Activated T-cell treated with anti-CD3 and anti-CD28 coated beads for 24 hours (primary cell): Measurements from ENCODE around the gene HLA-DQB2.

Source experiments
- DNase-seq: peaks from one replicate; pipeline ENCODE4 v3.0.0-alpha.2; 2020; ENCODE audit warnings: low read depth

HLA-DQB2 gene

GRCh38 chr6:32744776-32745175 is 18.6 kb downstream of the HLA-DQB2 start:
- no peak for DNase-seq

- no peak for DNase-seq
Observed at GRCh38 chr6:32742374-32742773, 21.0 kb downstream of the HLA-DQB2 start.

- DNase-seq = no peak
Observed at GRCh38 chr6:32741031-32741960, 22.0 kb downstream of the HLA-DQB2 start, which contains the start of gene HLA-DQA2. Gene HLA-DQA2 (plus strand): TSS chr6:32741391. CDS start chr6:32741444, 53 bp downstream.

GRCh38 chr6:32738126-32738525 is 25.2 kb downstream of the HLA-DQB2 start:
- no peak for DNase-seq

- DNase-seq = no peak
Observed at GRCh38 chr6:32718879-32719278, 44.5 kb downstream of the HLA-DQB2 start.

GRCh38 chr6:32716396-32716795 is 46.9 kb downstream of the HLA-DQB2 start:
- no peak for DNase-seq

- no peak for DNase-seq
Observed at GRCh38 chr6:32713241-32713640, 50.1 kb downstream of the HLA-DQB2 start.

- no peak for DNase-seq
Observed at GRCh38 chr6:32709625-32710024, 53.7 kb downstream of the HLA-DQB2 start.
